T-helper 2 cell treated with Interferon-gamma antibody and Interleukin-4, amounts not matched to agents 5 μg/mL and 100 μg/mL, for 36 hours (primary cell): ENCODE results near the gene NKAIN4.

Source experiments
- DNase-seq: peaks from one replicate; pipeline ENCODE4 v3.0.0; 2021; ENCODE audit warnings: low spot score
- H3K27ac Mint-ChIP-seq: one replicate; pipeline ENCODE4 v1.8.0; 2021; ENCODE audit warnings: mild to moderate bottlenecking, mixed read lengths
- H3K27me3 Mint-ChIP-seq: one replicate; pipeline ENCODE4 v1.8.0; 2021; ENCODE audit warnings: low read depth, mixed read lengths
- H3K36me3 Mint-ChIP-seq: one replicate; pipeline ENCODE4 v1.8.0; 2021; ENCODE audit warnings: low read depth, mixed read lengths
- H3K4me1 Mint-ChIP-seq: one replicate; pipeline ENCODE4 v1.8.0; 2021; ENCODE audit warnings: low read depth, mixed read lengths
- H3K4me3 Mint-ChIP-seq: one replicate; pipeline ENCODE4 v1.8.0; 2022; ENCODE audit warnings: mild to moderate bottlenecking, moderate library complexity, mixed read lengths
- H3K9me3 Mint-ChIP-seq: one replicate; pipeline ENCODE4 v1.8.0; 2021; ENCODE audit warnings: mixed read lengths

Gene NKAIN4

DNA sequence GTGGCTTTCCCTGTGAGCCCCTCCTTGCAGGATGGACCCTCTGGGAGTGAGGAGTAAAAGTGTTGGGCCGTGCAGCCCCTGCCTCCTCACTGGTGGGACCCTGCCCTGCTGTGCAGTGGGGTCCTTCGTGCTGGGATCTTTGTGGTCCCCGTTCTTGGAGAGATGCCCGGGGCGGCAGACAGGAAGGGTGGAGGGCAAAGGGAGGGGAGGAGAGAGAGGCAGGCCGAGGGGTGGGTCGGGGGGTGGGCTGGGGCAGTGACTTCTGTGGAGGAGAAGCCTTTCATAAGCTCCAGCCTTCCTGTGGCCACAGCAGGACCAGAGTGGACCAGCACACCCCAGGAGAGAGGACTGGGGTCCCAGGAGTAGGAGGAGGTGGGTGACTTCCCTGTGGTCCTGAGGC is 38.6 kb upstream of the NKAIN4 start, which contains the start of gene COL20A1:
COL20A1 (plus strand) TSS at position 283 of the 400 bp plus-strand sequence. CDS start 1,922 bp downstream, outside the sequence.
- Mint-ChIP-seq H3K4me3 (no peak within 1 kb of the TSS), H3K9me3 (no peaks in the 10 kb centered on the region), H3K27ac (no peak within 1 kb of the TSS)

DNA sequence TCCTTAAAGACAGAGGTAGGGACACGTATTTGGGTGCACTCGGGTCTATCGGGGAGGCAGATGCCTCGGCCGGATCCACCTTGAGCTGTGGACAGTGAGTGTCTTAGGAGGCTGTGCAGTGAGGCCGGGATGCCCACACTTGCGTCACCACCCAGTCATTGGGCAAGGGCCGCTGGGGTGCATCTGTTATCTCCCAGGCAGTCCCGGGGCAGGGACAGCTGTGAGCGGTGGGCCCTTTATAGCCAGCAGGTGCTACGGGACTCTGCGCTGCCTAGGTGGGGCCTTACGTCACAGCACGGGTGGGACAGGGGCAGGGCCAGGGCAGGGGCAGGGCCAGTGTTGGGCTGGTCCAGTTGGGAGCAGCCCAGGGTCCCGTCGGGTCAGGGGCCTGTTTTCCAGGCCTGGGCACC is 38.0 kb upstream of the NKAIN4 start:
- Mint-ChIP-seq H3K4me3 (no peak overlapping the region), H3K36me3 (peaks cover 4% of the 10 kb centered on the region), H3K27me3 (peaks cover 9% of the 10 kb centered on the region), H3K27ac (no peak overlapping the region), H3K4me1 (peaks cover 2% of the 10 kb centered on the region), H3K9me3 (no peaks in the 10 kb centered on the region)
- no peak for DNase-seq

More for the DNA sequence above, 38.6 kb upstream of the NKAIN4 start, which contains the start of gene COL20A1:
- no peak for DNase-seq
- H3K4me1 Mint-ChIP-seq: peaks cover 2% of the 10 kb centered on the region
- peaks cover 9% of the 10 kb centered on the region for H3K27me3 Mint-ChIP-seq
- peaks cover 4% of the 10 kb centered on the region for H3K36me3 Mint-ChIP-seq

DNA sequence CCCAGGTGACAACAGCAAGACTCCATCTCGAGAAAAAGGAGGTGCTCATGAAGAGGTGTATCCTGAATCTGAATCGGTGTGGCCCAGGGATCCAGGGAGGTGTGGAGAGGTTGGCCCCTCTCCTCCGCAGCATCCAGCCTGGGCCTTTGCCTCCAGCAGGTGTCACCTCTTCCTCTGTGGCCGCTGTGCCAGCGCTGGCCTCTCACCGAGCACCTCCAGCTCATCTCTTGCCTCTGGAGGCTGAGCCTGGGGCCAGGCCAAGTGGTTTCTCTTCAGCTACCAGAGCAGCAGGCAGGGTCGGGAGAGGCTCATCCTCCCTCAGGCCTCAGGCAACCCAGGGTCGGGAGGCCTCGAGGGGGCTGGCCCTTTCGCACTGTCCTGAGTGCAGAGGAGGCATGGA is 37.5 kb upstream of the NKAIN4 start:
- H3K27ac Mint-ChIP-seq: no peak overlapping the region
- no peaks in the 10 kb centered on the region for H3K9me3 Mint-ChIP-seq
- H3K4me1 Mint-ChIP-seq: peaks cover 2% of the 10 kb centered on the region
- H3K36me3 Mint-ChIP-seq: peaks cover 6% of the 10 kb centered on the region
- no peak overlapping the region for H3K4me3 Mint-ChIP-seq
- DNase-seq: no peak
- H3K27me3 Mint-ChIP-seq: peaks cover 9% of the 10 kb centered on the region

DNA sequence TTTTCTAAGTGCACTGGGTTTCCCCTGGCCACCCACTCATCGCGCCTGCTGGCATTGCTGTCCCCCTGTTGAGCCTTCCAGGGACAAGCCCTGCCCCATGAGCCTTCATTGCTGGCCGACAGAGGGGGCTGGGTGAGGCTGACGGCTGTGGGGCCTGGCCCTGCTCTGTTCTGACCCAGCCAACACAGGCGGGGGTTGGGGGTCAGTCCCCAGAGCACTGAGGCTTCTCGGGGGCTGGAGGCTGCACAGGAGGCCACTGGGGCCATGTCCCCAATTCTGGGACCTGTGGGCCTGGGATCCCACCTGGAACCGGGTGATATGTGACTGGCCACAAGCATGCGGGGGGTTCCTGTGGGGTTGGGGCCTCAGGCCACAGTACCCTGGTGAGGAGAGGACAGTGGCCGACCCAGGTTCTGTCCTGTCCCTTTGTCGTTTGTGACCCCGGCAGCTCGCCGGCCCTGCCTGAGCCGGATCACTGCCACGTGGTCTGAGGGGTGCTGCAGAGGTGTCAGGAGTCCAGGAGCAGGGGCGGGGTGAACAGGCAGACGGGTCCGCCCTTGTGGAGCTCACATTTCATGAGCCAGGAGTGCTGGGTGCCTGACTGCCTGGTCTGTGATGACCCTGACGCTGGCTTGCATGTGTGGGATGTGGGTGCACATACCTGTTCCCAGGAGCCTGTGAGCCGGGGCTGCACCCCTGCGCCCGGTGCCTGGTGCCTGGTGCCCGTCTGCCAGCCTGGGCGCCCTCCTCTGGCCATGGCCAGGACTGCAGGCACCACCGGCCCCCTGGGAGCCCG is 36.6 kb upstream of the NKAIN4 start:
- Mint-ChIP-seq H3K27me3 (peaks cover 9% of the 10 kb centered on the region), H3K4me3 (no peak overlapping the region), H3K9me3 (no peaks in the 10 kb centered on the region), H3K4me1 (peaks cover 2% of the 10 kb centered on the region), H3K27ac (no peak overlapping the region), H3K36me3 (peaks cover 7% of the 10 kb centered on the region)
- DNase-seq: peak; percentile 31

DNA sequence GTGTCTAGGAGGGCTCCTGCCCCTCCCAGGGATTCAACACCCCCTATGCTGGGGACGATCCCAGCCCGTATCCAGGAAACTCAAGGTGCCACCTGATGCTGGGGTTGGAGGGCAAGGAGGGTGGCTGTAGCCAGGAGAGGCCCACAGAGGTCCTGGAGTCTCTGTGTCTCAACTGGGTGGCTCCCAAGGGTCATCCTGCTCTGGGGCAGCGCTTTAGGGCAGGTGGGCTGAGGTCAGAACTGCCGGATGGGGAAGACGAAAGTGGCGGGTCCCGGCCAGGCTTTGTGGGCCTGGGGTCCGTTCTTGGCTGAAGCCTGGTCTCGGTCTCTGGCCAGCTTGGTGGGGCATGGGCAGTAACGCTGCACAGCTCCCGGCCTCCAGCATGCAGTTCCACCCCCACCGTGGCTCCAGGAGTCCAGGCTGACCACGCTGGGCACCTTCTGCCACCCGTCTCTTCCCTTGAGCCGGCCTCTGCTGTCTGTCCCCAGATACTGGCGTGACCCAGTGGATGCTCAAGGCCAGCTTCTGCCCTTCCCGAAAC is 35.9 kb upstream of the NKAIN4 start:
- H3K4me3 Mint-ChIP-seq: no peak overlapping the region
- H3K27ac Mint-ChIP-seq: no peak overlapping the region

DNA sequence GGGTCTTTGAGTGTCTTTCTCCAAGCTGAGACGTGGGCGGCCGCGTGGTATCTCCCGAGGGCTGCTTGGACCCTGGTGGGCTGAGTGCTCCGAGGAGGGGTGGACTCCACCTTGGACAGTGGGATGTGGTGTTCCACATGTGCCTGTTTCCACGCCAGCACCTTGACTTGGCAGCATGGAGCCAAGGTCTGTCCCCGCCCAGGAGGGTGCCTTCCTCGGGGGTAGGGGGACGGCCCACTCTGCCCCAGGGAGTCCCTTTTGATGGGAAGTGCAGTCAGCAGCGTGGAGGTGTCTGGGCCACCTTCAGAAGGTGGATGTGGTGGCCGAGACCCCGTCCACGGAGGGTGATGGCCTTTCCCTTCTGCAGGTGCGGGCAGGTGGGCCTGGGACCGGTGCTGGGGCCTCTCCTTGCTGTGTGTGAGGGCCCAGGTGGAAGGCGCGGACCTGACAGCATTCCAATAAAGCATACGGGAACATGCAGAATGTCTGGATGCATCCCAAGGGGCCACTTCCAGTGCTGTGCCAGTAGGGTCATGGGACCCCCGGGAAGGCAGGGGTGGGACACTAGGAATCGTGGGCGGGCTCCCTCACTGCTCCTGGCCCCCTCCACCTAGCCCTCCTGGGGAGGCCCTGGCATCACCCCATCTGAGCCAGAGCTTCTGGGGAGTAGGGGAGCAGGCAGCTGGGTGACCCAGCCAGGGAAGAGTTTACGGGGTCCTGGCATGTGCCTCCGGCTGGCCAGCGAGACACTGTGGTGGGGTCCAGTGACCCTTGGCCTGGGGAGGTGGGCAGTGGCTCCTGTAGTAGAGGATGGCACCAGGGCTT is 35.3 kb upstream of the NKAIN4 start:
- DNase-seq: no peak
- no peaks in the 10 kb centered on the region for H3K9me3 Mint-ChIP-seq
- no peaks in the 10 kb centered on the region for H3K4me1 Mint-ChIP-seq
- H3K4me3 Mint-ChIP-seq: no peak overlapping the region
- no peaks in the 10 kb centered on the region for H3K27me3 Mint-ChIP-seq
- H3K36me3 Mint-ChIP-seq: peaks cover 9% of the 10 kb centered on the region
- H3K27ac Mint-ChIP-seq: no peak overlapping the region

More for the DNA sequence above, 35.9 kb upstream of the NKAIN4 start:
- H3K36me3 Mint-ChIP-seq: peaks cover 9% of the 10 kb centered on the region
- H3K4me1 Mint-ChIP-seq: no peaks in the 10 kb centered on the region
- H3K27me3 Mint-ChIP-seq: peaks cover 3% of the 10 kb centered on the region
- H3K9me3 Mint-ChIP-seq: no peaks in the 10 kb centered on the region
- no peak for DNase-seq

DNA sequence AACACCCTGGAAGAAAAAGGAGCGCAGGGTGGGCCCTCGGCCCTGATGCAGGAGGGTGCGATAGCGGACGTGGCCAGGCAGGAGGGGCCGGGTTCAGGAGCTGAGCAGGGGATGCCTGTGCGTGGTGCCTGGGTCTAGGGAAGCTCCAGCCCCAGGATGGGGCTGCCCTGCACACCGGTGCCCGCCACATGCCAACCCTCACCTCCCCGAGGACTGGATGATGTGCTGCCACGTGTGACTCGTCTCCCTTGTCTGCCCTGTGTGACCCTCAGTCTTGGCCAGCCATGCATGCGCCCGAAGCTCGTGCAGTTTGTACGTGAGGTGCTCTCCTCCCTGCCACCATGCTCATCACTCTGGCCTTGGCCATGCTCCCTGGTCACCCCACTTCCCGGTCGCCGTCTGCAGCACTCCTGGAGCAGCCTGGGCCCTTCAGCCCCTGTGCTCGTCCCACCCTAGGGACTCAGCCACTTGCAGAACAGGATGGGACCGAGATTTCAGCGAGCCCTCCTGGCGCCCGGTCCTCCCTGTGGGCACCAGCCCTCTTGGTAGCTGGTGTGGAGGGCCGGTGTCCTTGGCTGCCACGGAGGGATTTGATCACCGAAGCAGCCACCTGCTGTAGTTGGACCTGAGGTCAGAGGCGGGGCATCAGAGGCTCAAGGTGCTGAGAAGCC is 34.5 kb upstream of the NKAIN4 start:
- H3K9me3 Mint-ChIP-seq: no peaks in the 10 kb centered on the region
- no peak overlapping the region for H3K27ac Mint-ChIP-seq
- H3K27me3 Mint-ChIP-seq: no peaks in the 10 kb centered on the region
- no peaks in the 10 kb centered on the region for H3K4me1 Mint-ChIP-seq
- DNase-seq: no peak
- no peak overlapping the region for H3K4me3 Mint-ChIP-seq
- peaks cover 9% of the 10 kb centered on the region for H3K36me3 Mint-ChIP-seq

DNA sequence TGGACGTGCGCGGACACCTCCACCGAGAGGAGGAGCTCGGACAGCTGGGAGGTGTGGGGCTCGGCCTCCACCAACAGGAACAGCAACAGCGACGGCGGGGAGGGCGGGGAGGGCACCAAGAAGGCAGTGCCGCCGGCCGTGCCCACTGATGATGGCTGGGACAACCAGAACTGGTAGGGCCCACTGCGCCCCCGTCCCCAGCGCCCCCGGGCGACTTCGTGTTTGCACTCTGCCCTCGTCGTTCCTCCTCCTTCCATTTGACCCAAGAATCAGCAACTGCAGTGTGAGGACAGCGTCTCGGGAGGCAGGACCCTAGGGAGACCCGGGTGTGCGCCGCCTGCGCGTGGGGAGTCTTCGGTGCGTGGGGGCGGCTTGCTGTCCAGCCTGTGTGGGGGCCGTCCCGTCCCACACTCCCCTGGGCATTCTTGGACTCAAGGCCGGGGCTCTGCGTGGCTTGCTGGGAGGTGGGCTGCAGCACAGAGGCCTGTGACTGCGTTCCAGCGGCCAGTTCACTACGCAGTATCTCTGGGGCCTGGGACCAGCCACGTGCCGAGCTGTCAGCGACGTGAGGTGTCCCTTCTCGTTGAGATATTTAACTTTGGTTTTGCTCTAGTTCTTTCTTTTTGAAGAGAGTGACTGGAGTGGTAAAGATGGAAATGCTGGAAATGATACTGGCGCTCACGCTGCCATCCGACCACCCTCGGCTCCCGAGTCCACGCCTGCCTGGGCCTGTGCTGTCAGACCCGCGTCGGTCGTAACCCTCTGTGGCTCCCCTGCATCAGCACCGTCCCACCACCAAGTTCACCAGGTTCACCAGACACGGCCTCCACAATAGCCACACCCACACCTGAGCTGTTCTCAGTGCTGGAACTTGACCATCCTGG is 33.7 kb upstream of the NKAIN4 start:
- Mint-ChIP-seq H3K27me3 (no peaks in the 10 kb centered on the region), H3K4me1 (no peaks in the 10 kb centered on the region), H3K9me3 (no peaks in the 10 kb centered on the region), H3K36me3 (peaks cover 9% of the 10 kb centered on the region), H3K27ac (no peak overlapping the region), H3K4me3 (no peak overlapping the region)
- no peak for DNase-seq

DNA sequence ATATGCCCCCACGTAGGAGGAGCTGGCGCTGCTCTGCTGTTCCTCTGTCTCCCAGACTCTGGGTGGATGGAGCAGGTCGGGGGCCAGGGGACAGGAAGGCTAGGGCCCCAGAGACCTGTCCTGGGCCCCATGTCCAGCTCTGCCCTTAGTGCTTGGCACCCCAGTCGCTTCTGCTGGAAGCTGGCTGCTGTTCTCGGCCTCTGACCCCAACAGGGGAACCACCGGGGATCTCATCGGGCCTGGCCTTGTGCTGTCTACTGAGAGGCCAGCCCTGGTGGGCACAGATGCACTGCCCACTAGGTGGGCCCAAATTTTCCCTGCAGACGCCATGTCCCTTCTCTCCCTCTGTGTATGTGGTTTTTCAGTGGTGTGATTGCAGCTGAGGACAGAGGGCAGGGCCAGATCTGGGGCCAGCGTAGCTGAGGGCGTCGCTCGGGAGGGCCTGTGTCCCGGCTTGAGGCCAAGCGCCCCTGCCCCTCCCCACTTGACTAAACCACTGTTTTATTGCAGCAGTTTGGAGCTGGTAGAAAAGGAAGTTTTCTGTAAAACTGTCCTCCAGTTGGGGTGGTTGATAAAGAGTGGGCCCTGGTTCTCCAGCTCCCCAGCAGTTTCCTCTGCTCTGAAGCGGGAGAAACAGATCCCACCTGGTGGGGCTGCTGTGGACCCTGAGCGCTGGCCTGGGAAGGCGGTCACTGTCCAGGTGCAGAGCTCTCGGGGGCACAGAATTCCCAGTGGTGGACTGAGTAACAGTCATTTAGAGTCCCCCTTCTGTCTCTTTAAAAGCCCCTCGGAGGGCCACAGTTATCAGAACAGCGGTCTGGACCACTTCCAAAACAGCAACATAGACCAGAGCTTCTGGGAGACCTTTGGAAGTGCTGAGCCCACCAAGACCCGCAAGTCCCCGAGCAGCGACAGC is 32.8 kb upstream of the NKAIN4 start:
- H3K4me1 Mint-ChIP-seq: no peaks in the 10 kb centered on the region
- H3K27ac Mint-ChIP-seq: no peak overlapping the region
- no peaks in the 10 kb centered on the region for H3K9me3 Mint-ChIP-seq
- DNase-seq: no peak
- peaks cover 9% of the 10 kb centered on the region for H3K36me3 Mint-ChIP-seq
- H3K4me3 Mint-ChIP-seq: no peak overlapping the region
- no peaks in the 10 kb centered on the region for H3K27me3 Mint-ChIP-seq

DNA sequence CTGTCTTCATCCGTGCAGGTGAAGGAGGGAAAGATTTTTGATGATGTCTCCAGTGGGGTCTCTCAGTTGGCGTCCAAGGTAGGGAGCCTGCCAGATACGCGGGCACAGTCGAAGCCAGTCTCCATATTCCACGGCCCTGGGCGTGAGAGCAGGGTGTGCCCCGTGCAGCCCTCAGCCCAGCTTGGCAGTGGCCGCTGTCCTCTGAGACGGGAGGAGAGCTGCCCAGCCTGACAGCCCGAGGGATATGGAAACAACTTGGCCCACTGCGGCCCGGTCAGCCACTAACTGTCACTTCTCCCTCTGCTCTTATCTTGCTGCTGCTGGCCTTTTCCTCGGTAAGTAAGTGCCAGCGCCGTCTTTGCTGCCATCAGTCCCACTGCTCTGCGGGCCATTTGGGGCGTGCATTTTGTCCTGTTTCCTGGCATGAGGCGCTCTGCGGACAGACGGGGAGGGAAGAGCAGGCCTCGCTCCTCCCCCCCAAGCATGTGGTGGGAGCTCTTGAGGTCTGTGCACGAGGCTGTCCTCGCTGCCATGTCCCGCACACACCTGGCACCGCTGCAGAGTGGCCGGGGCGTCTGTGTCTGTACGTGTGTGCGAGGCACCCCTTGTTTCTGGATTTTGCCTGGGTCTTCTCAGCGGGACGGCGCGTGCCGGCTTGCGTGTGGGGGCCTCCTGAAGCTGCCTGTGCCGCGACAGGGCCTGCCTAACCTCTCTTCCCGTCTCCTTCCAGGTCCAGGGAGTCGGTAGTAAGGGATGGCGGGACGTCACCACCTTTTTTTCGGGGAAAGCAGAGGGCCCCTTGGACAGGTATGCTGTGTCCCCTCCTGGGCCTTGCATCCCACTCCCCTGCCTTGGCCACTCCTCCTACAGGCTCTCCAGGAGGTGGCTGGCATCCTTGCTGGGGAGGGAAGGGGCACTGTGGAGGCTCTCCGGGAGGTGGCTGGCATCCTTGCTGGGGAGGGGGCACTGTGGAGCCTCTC is 31.7 kb upstream of the NKAIN4 start:
- H3K27ac Mint-ChIP-seq: no peak overlapping the region
- H3K4me3 Mint-ChIP-seq: no peak overlapping the region
- peaks cover 9% of the 10 kb centered on the region for H3K36me3 Mint-ChIP-seq
- no peak for DNase-seq
- H3K27me3 Mint-ChIP-seq: no peaks in the 10 kb centered on the region
- H3K9me3 Mint-ChIP-seq: no peaks in the 10 kb centered on the region
- no peaks in the 10 kb centered on the region for H3K4me1 Mint-ChIP-seq

DNA sequence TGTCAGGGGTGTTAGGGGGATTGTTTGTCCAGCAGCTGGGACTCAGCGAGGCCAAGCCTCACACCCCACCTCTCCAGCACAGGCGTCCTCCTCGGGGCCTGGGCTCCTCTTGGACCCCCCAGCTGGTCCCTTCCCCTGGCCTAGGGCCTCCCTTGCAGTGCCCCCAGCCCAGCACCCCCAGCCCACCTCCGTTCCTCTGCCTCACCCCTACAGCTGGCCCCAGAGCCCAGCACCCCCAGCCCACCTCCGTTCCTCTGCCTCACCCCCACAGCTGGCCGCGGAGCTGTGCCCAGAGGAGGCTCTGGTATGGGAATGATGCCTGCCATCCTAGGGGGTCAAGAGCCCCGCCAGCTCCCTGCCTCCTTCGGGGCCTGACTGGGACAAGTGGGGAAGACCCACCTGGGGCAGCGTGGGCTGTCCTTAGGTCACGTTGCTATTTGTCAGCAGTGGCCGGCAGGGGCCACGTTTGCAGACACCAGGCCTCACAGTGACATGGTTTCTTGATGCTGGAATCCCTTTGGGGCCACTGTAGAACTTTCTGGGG is 30.8 kb upstream of the NKAIN4 start:
- Mint-ChIP-seq H3K4me3 (peak overlapping the region; percentile 69), H3K9me3 (no peaks in the 10 kb centered on the region), H3K27ac (no peak overlapping the region), H3K36me3 (peaks cover 14% of the 10 kb centered on the region), H3K4me1 (no peaks in the 10 kb centered on the region), H3K27me3 (no peaks in the 10 kb centered on the region)
- DNase-seq: no peak
